ENCODE results near the gene ABHD16A.

ABHD16A gene

GRCh38 chr6:31713465-31713864, 10.3 kb upstream of the ABHD16A start:
- H3K79me2 ChIP-seq (ENCODE audit: control insufficient read depth, low read length): no peaks in the 10 kb centered on the region
- H3K4me3 ChIP-seq (ENCODE audit: low read length): no peak overlapping the region
- peaks cover 5% of the 10 kb centered on the region; the same call in 1 of the 2 replicates for H3K4me1 ChIP-seq (ENCODE audit: control insufficient read depth, low read length)
- no peaks in the 10 kb centered on the region for H4K20me1 ChIP-seq (ENCODE audit: control insufficient read depth, insufficient read depth, low read depth, low read length)
- no peaks in the 10 kb centered on the region for H3K9me2 ChIP-seq (replicated peaks; ENCODE audit: control insufficient read depth, low read length)
- TF ChIP-seq CTCF (IDR thresholded peaks at IDR 0.05; ENCODE audit: low read depth, low read length, poor library complexity, severe bottlenecking) (no peak), EZH2phosphoT487 (IDR thresholded peaks at IDR 0.05; ENCODE audit: borderline replicate concordance, low read length) (no peak)
- no peaks in the 10 kb centered on the region for H3K9me3 ChIP-seq (ENCODE audit: control insufficient read depth, insufficient read depth, low read length)
- no peaks in the 10 kb centered on the region for H3K36me3 ChIP-seq (ENCODE audit: control insufficient read depth, low read length)
- no peak overlapping the region for H3K27ac ChIP-seq (ENCODE audit: low read depth, low read length)
- peaks cover 47% of the 10 kb centered on the region for H3K27me3 ChIP-seq (ENCODE audit: control insufficient read depth, low read length)
- H3K4me2 ChIP-seq (ENCODE audit: low read length): no peak overlapping the region
- H3F3A ChIP-seq (ENCODE audit: control insufficient read depth, insufficient read depth): no peaks in the 10 kb centered on the region

- Histone ChIP-seq H3K4me3 (ENCODE audit: low read length) (no peak overlapping the region), H3F3A (ENCODE audit: control insufficient read depth, insufficient read depth) (no peaks in the 10 kb centered on the region), H3K36me3 (ENCODE audit: control insufficient read depth, low read length) (no peaks in the 10 kb centered on the region), H3K27ac (ENCODE audit: low read depth, low read length) (no peak overlapping the region), H3K27me3 (ENCODE audit: control insufficient read depth, low read length) (peaks cover 47% of the 10 kb centered on the region), H3K4me1 (ENCODE audit: control insufficient read depth, low read length) (peaks cover 5% of the 10 kb centered on the region; the same call in 1 of the 2 replicates), H3K9me2 (replicated peaks; ENCODE audit: control insufficient read depth, low read length) (no peaks in the 10 kb centered on the region), H3K9me3 (ENCODE audit: control insufficient read depth, insufficient read depth, low read length) (no peaks in the 10 kb centered on the region), H3K79me2 (ENCODE audit: control insufficient read depth, low read length) (no peaks in the 10 kb centered on the region), H3K4me2 (ENCODE audit: low read length) (no peak overlapping the region), H4K20me1 (ENCODE audit: control insufficient read depth, insufficient read depth, low read depth, low read length) (no peaks in the 10 kb centered on the region)
- TF ChIP-seq EZH2phosphoT487 (IDR thresholded peaks at IDR 0.05; ENCODE audit: borderline replicate concordance, low read length): no peak
- TF ChIP-seq CTCF (IDR thresholded peaks at IDR 0.05; ENCODE audit: low read depth, low read length, poor library complexity, severe bottlenecking): peak; percentile 34
These were observed 9.2 kb upstream of the ABHD16A start for GRCh38 chr6:31712296-31712695.

GRCh38 chr6:31711233-31711632, 8.1 kb upstream of the ABHD16A start:
- Histone ChIP-seq H3F3A (ENCODE audit: control insufficient read depth, insufficient read depth) (no peaks in the 10 kb centered on the region), H4K20me1 (ENCODE audit: control insufficient read depth, insufficient read depth, low read depth, low read length) (no peaks in the 10 kb centered on the region), H3K4me3 (ENCODE audit: low read length) (no peak overlapping the region), H3K27me3 (ENCODE audit: control insufficient read depth, low read length) (peaks cover 47% of the 10 kb centered on the region), H3K9me3 (ENCODE audit: control insufficient read depth, insufficient read depth, low read length) (no peaks in the 10 kb centered on the region), H3K36me3 (ENCODE audit: control insufficient read depth, low read length) (no peaks in the 10 kb centered on the region), H3K27ac (ENCODE audit: low read depth, low read length) (no peak overlapping the region), H3K4me2 (ENCODE audit: low read length) (no peak overlapping the region), H3K4me1 (ENCODE audit: control insufficient read depth, low read length) (peaks cover 5% of the 10 kb centered on the region; the same call in 1 of the 2 replicates), H3K79me2 (ENCODE audit: control insufficient read depth, low read length) (no peaks in the 10 kb centered on the region), H3K9me2 (replicated peaks; ENCODE audit: control insufficient read depth, low read length) (no peaks in the 10 kb centered on the region)
- no peak for TF ChIP-seq EZH2phosphoT487 (IDR thresholded peaks at IDR 0.05; ENCODE audit: borderline replicate concordance, low read length)
- TF ChIP-seq CTCF (IDR thresholded peaks at IDR 0.05; ENCODE audit: low read depth, low read length, poor library complexity, severe bottlenecking): no peak
